ENCODE data around the gene SCAF8.

SCAF8 gene

DNA sequence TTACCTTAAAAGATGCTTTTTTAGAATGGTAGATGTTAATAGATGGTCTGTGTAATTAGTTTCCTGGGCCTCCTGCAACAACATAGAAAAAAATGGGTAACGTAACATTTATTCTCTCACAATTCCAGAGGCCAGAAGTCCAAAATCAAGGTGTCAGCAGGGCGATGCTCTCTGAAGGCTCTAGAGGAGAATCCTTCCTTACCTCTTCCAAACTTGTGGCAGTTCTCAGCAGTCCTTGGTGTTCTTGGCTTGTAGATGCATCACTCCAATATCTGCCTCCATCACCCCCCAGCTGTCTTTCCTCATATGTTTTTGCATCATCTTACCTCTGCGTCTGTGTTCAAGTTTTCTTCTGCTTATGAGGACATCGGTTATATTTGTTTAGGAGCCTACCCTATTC lies 107.9 kb downstream of the SCAF8 start:
- no peak for DNase-seq (ENCODE audit: extremely low read depth, low read depth)
- TF ChIP-seq, protein P1, sequence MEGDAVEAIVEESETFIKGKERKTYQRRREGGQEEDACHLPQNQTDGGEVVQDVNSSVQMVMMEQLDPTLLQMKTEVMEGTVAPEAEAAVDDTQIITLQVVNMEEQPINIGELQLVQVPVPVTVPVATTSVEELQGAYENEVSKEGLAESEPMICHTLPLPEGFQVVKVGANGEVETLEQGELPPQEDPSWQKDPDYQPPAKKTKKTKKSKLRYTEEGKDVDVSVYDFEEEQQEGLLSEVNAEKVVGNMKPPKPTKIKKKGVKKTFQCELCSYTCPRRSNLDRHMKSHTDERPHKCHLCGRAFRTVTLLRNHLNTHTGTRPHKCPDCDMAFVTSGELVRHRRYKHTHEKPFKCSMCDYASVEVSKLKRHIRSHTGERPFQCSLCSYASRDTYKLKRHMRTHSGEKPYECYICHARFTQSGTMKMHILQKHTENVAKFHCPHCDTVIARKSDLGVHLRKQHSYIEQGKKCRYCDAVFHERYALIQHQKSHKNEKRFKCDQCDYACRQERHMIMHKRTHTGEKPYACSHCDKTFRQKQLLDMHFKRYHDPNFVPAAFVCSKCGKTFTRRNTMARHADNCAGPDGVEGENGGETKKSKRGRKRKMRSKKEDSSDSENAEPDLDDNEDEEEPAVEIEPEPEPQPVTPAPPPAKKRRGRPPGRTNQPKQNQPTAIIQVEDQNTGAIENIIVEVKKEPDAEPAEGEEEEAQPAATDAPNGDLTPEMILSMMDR (IDR thresholded peaks at IDR 0.05; ENCODE audit: low read depth, low read length), result no peak

DNA sequence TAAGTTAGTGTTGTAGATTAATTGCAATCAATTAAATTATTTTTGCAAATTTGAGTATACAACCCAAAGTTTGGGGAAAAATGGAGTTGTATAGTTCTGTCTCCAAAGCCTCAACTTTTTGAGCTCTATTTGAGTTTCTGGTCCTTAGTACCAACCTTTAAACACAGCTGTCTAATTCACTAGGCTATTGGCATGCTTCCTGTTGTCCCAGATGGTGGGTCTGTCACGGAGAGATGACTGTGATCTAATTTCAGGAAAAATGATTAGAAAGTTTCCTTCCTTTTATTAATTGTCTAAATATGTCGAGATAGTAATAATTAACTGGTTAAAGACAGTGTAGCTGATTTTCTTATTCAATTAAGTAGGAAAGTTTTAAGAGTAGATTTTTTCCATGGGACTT lies 109.6 kb downstream of the SCAF8 start:
- TF ChIP-seq, protein P1 (IDR thresholded peaks at IDR 0.05; ENCODE audit: low read depth, low read length), result no peak
- no peak for DNase-seq (ENCODE audit: extremely low read depth, low read depth)

DNA sequence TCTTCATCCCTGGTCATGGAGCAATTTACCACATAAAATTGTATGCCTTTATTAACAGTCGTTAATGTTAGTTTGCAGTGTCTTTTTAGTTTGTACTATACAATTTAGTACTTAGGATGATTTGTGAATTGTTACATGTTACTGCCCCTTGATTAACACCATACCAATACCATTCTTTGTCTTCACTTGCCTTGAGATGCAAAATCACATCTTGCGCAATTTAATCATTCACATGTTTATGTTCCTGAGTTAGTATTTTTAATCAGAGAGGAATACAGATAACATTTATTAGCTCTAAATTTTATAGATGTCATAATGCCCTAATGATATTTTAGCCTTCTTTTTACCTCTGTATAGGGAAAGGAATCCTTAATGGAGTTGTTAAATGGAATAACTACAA lies 114.1 kb downstream of the SCAF8 start:
- no peak for DNase-seq (ENCODE audit: extremely low read depth, low read depth)
- TF ChIP-seq, protein P1 (IDR thresholded peaks at IDR 0.05; ENCODE audit: low read depth, low read length), result no peak

DNA sequence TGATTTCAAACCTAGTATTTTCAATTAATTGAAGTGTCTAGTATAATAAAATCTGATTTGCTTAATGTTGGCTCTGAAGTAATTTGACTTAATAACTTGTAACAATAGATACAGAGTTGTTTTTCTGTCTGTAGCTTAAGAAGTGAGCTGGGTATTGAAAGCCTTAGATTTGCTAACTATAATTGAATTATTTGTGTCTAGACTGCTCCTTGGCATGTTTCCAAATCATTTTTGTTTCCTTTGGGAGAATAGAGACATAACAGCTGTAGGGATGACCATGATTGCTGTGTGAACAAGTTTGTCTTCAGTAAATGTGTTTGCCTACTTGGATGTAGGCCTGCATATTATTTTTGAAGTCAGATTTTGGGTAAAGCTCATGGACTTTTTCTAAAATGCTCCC lies 115.4 kb downstream of the SCAF8 start:
- TF ChIP-seq, protein P1 (IDR thresholded peaks at IDR 0.05; ENCODE audit: low read depth, low read length), result no peak
- no peak for DNase-seq (ENCODE audit: extremely low read depth, low read depth)

DNA sequence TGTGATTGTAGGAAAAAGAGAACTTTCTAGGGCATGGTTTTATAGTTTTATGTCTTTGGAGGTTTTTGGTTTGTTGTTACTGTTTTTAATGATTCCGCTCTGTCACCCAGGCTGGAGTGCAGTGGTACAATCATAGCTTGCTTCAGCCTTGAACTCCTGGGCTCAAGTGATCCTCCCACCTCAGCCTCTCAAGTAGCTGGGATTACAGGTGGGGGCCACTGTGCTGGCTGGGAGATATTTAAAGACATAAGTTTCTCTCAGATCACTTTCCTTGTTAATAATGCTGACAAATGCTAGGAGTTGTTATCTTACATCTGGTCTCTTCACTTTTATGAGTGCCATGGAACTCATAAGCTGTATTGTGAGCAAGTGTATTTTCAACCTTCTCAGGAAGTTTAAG lies 116.3 kb downstream of the SCAF8 start:
- TF ChIP-seq, protein P1 (IDR thresholded peaks at IDR 0.05; ENCODE audit: low read depth, low read length), result no peak
- no peak for DNase-seq (ENCODE audit: extremely low read depth, low read depth)

DNA sequence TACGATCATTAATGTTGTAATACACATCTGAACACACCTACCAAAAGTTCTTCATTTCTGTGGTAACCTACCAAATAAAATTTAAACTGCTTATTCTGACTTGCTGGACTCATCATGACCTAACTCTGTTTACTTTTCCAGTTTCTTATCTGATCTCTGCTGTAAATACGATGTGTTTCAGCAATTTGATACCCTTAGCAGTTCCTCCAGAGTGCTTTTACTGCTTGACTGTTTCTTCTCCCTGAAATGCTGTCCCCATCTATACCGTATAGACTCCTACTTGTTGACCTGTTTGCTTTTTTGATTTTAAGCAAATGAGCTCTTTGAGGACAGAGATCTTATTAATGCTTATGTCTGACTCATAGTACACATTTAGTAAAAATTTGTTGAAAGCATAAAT lies 119.5 kb downstream of the SCAF8 start:
- TF ChIP-seq, protein P1 (IDR thresholded peaks at IDR 0.05; ENCODE audit: low read depth, low read length), result no peak
- no peak for DNase-seq (ENCODE audit: extremely low read depth, low read depth)

DNA sequence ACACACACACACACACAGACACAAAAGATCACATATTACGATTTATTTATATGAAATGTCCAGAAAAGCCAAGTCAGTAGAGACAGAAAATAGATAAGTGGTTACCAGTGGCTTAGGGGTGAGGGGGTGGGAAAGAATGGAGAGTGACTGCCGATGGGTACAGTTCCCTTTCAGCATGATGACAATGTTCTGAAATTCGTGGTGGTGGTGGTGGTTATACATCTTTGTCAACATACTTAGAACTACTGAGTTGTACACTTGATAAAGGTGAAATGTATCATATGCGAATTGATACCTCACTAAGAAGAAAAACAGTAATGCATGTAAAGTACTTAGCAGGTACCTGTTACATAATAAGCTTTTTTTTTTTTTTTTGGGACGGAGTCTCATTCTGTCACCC lies 124.3 kb downstream of the SCAF8 start:
- DNase-seq (ENCODE audit: extremely low read depth, low read depth), result no peak
- TF ChIP-seq, protein P1 (IDR thresholded peaks at IDR 0.05; ENCODE audit: low read depth, low read length), result no peak

All from AG09319 (cell line).